ENCODE results near the gene UBAC1.

DNA sequence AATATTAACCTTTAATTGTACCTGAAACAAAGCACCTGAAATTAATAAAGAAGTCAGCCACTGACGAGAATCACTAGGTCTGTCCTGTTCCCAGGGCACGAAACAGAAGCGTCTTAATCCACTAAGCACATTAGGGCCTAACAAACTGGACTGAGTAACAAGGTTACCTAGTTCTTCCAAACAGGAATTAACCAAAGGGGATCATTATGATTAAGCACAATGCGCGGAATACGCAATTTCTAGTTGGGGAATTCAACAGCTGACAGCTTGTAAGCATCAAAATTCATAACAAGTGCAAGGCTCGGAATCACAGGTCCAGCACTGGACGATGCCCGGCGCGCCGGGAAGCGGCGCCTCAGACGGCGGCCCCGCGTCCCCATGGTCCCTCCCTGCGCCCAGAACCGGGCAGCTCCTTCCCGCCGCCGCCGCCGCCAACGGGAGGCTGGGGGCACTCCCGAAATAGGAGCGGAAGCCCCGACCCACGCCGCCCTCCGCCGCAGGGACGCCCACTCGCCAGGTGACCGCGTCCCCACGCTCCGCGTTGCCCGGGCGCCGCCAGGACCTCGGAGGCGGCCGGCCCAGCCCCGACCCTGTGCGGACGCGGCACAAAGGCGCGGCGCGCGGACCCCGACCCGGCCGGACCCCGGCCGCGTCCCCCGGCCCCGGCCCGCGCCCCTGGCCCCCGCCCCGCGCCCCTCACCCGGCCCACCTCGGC is 54.7 kb downstream of the UBAC1 start:
- TF ChIP-seq, protein P1, sequence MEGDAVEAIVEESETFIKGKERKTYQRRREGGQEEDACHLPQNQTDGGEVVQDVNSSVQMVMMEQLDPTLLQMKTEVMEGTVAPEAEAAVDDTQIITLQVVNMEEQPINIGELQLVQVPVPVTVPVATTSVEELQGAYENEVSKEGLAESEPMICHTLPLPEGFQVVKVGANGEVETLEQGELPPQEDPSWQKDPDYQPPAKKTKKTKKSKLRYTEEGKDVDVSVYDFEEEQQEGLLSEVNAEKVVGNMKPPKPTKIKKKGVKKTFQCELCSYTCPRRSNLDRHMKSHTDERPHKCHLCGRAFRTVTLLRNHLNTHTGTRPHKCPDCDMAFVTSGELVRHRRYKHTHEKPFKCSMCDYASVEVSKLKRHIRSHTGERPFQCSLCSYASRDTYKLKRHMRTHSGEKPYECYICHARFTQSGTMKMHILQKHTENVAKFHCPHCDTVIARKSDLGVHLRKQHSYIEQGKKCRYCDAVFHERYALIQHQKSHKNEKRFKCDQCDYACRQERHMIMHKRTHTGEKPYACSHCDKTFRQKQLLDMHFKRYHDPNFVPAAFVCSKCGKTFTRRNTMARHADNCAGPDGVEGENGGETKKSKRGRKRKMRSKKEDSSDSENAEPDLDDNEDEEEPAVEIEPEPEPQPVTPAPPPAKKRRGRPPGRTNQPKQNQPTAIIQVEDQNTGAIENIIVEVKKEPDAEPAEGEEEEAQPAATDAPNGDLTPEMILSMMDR (IDR thresholded peaks at IDR 0.05), result no peak
- TF ChIP-seq POLR2AphosphoS5 (IDR thresholded peaks at IDR 0.05; ENCODE audit: insufficient read depth in 1 of 2, low read depth in 1 of 2), result no peak

Measured in vagina (tissue), 2 donors.